Measurements from ENCODE around the gene RPS21.

GRCh38 chr20:62356589-62357186 is 30.2 kb upstream of the RPS21 start:
- TF ChIP-seq ZNF274 (IDR thresholded peaks at IDR 0.05; ENCODE audit: low read depth, low read length) (no peak), YY1 (IDR thresholded peaks at IDR 0.05; ENCODE audit: insufficient read depth, insufficient read length) (no peak), SUZ12 (IDR thresholded peaks at IDR 0.05; ENCODE audit: extremely low read depth, insufficient read depth, insufficient read length) (no peak)

All from NT2/D1 (cell line).